Esophagus muscularis mucosa (tissue), 4 donors: ENCODE measurements around the gene RTN4IP1. TPM values are rescaled to one million over a fixed set of nuclear protein-coding genes. Genes with fewer than 3 reads are reported as not detected.

Source experiments
- DNase-seq: peaks from one replicate; pipeline ENCODE4 v3.0.0-alpha.2; 2017; ENCODE audit errors: extremely low spot score
- H3K27ac ChIP-seq, 4 donors: fragments of 200-600 bp; sonication (generic); replicated peaks in 1 of 4; 1 replicate in 3 of 4; 2 replicates in 1 of 4; pipeline ENCODE4 v1.5.1; 2016 to 2019; ENCODE audit warnings: mild to moderate bottlenecking in 1 of 4
- H3K27me3 ChIP-seq, 4 donors: fragments of 200-600 bp; sonication (generic); one replicate each; pipeline versions ENCODE4 v1.5.1 to v1.6.0; 2016 to 2019
- H3K36me3 ChIP-seq, 4 donors: fragments of 200-600 bp; sonication (generic); one replicate each; pipeline ENCODE4 v1.5.1; 2016 to 2019
- H3K4me1 ChIP-seq, 4 donors: fragments of 200-600 bp; sonication (generic); one replicate each; pipeline ENCODE4 v1.5.1; 2016 to 2019
- H3K4me3 ChIP-seq, 4 donors: fragments of 200-600 bp; sonication (generic); 1 replicate in 2 of 4; 2 replicates in 2 of 4; pipeline ENCODE4 v1.5.1; 2016 to 2019; ENCODE audit warnings: mild to moderate bottlenecking in 4 of 4, moderate library complexity in 1 of 4
- H3K9me3 ChIP-seq, 4 donors: fragments of 200-600 bp; sonication (generic); 1 replicate in 3 of 4; 2 replicates in 1 of 4; pipeline ENCODE4 v1.5.1; 2016 to 2019
- EP300 ChIP-seq: sonication (generic); formaldehyde crosslinking; IDR thresholded peaks from one replicate; pipeline ENCODE4 v1.6.1; 2017; ENCODE audit warnings: antibody characterized with exemption
- POLR2A ChIP-seq: fragments of 450-650 bp; IDR thresholded peaks from one replicate; pipeline ENCODE4 v1.6.1; 2017; ENCODE audit warnings: antibody characterized with exemption, moderate library complexity, mild to moderate bottlenecking, low read depth
- POLR2AphosphoS5 ChIP-seq, 2 donors: sonication (generic); formaldehyde crosslinking; IDR thresholded peaks; one replicate each; pipeline ENCODE4 v1.6.1; 2017; ENCODE audit warnings: antibody characterized with exemption in 2 of 2
- WGBS: methylation state at CpG from one replicate; pipeline ENCODE4 v1.1.5; 2018; 5-methylcytosine and 5-hydroxymethylcytosine counted together
- intact Hi-C: fragments of 100-400 bp; cut with DNase I; formaldehyde crosslinking; loops from one replicate; pipeline ENCODE4 v1.15.1; 2023
- total RNA-seq, 4 donors: library from RNA; depleted of rRNA; stranded (reverse); fragments of >200 nt; gene quantifications; one replicate each; pipeline versions ENCODE4 v1.1.0 to v1.2.1, GENCODE V29; 2016
- TF ChIP-seq, protein P1 (sequence below), 3 experiments: fragments of 200-600 bp in 2 of 3; fragments of 450-650 bp in 1 of 3; sonication (generic) in 2 of 3; IDR thresholded peaks; one replicate each; pipeline ENCODE4 v1.5.1; 2017 to 2019; ENCODE audit warnings: antibody characterized with exemption in 3 of 3, mild to moderate bottlenecking in 2 of 3, moderate library complexity in 1 of 3

Gene RTN4IP1
- total RNA-seq, 4 donors from 2014 or later = 2.3 to 6.2 (median 4.9) TPM

DNA sequence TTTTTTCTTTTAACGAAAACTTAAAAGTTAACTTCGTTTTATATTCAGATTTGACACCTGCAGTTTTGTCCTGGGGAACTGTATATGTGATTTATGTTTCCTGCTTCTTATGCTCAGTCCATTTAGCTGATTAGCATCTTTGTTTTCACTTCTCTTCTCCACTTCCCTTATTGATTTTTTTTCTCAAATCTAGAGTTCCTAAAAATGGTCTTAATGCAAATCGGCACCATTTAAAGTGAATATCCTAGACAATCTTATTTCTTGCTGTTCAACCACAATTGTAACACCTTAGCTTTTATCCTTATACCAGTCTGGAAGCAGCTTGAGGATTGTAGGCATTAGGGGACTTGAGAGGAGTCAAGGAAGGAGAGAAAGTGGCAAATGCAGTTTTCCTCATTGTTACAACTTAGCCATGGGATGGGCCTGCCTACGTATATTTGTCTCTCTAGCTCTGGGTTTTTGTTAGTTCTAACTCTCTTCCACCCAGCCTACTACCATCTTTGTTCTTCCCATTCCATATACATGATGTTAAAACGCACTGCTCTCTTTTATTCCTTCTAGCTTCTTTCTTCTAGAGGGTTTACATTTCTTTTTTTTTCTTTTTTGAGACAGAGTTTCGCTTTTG lies 8.5 kb upstream of the RTN4IP1 start:
- Histone ChIP-seq H3K36me3 (peaks cover 4 to 31% (median 16%) of the 10 kb centered on the region in 4 donors), H3K9me3 (no peaks in the 10 kb centered on the region), H3K27me3 (no peaks in the 10 kb centered on the region), H3K27ac (no peak overlapping the region), H3K4me1 (peaks cover 0 to 6% (median 3%) of the 10 kb centered on the region in 4 donors), H3K4me3 (no peak overlapping the region)
- WGBS = 75% methylated on average over 6 of the region's 6 CpGs
- TF ChIP-seq POLR2AphosphoS5 (IDR thresholded peaks at IDR 0.05) (no peak), EP300 (no peak), POLR2A (no peak)
- TF ChIP-seq, protein P1, sequence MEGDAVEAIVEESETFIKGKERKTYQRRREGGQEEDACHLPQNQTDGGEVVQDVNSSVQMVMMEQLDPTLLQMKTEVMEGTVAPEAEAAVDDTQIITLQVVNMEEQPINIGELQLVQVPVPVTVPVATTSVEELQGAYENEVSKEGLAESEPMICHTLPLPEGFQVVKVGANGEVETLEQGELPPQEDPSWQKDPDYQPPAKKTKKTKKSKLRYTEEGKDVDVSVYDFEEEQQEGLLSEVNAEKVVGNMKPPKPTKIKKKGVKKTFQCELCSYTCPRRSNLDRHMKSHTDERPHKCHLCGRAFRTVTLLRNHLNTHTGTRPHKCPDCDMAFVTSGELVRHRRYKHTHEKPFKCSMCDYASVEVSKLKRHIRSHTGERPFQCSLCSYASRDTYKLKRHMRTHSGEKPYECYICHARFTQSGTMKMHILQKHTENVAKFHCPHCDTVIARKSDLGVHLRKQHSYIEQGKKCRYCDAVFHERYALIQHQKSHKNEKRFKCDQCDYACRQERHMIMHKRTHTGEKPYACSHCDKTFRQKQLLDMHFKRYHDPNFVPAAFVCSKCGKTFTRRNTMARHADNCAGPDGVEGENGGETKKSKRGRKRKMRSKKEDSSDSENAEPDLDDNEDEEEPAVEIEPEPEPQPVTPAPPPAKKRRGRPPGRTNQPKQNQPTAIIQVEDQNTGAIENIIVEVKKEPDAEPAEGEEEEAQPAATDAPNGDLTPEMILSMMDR (IDR thresholded peaks at IDR 0.05) = no peak
- intact Hi-C loops = no loop called here
- DNase-seq = no peak

- no peak for TF ChIP-seq POLR2A
- TF ChIP-seq, protein P1 (IDR thresholded peaks at IDR 0.05) = no peak
- TF ChIP-seq EP300 = no peak
- TF ChIP-seq POLR2AphosphoS5 (IDR thresholded peaks at IDR 0.05) = no peak
- 66% methylated on average over 7 of the region's 7 CpGs for WGBS
- intact Hi-C loops = no loop called here
- DNase-seq = no peak
- H3K9me3 ChIP-seq = no peaks in the 10 kb centered on the region
- H3K4me3 ChIP-seq = no peak overlapping the region
- peaks cover 0 to 6% (median 3%) of the 10 kb centered on the region in 4 donors for H3K4me1 ChIP-seq
- no peak overlapping the region for H3K27ac ChIP-seq
- H3K36me3 ChIP-seq = peaks cover 4 to 24% (median 9%) of the 10 kb centered on the region in 4 donors
- H3K27me3 ChIP-seq = no peaks in the 10 kb centered on the region
These were observed 7.9 kb upstream of the RTN4IP1 start for GRCh38 chr6:106637051-106637716.

DNA sequence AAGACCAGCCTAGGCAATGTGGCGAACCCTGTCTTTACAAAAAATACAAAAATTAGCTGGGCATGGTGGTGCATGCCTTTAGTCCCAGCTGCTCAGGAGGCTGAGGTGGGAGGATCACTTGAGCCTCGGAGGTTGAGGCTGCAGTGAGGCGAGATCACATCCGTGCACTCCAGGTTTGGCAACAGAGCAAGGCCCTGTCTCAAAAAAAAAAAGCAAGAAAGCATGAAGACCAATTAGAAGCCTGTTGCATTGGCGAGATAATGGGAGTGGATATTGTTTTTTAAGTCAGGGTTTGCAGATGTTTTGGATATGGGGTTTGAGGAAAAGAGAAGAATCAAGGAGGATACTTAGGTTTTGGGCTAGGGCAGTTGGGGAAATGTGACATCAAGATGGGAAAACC lies 5.3 kb upstream of the RTN4IP1 start:
- TF ChIP-seq POLR2AphosphoS5 (IDR thresholded peaks at IDR 0.05) (no peak), EP300 (no peak), POLR2A (no peak)
- TF ChIP-seq, protein P1 (IDR thresholded peaks at IDR 0.05) = no peak
- H3K9me3 ChIP-seq = no peaks in the 10 kb centered on the region

GRCh38 chr6:106631346-106631745 lies 2.0 kb upstream of the RTN4IP1 start:
- Histone ChIP-seq H3K4me3 (no peak overlapping the region), H3K9me3 (no peaks in the 10 kb centered on the region), H3K4me1 (peaks cover 22 to 23% (median 22%) of the 10 kb centered on the region in 4 donors), H3K36me3 (no peaks in the 10 kb centered on the region), H3K27ac (no peak overlapping the region), H3K27me3 (no peaks in the 10 kb centered on the region)
- TF ChIP-seq POLR2A (no peak), POLR2AphosphoS5 (IDR thresholded peaks at IDR 0.05) (no peak), EP300 (no peak)
- WGBS = 75% methylated on average over 1 of the region's 1 CpG
- no peak for DNase-seq
- intact Hi-C loops = no loop called here

More for the DNA sequence above, 5.3 kb upstream of the RTN4IP1 start:
- Histone ChIP-seq H3K27me3 (no peaks in the 10 kb centered on the region), H3K4me3 (no peak overlapping the region), H3K27ac (no peak overlapping the region), H3K36me3 (peaks cover 0 to 5% (median 0%) of the 10 kb centered on the region in 4 donors), H3K4me1 (peaks cover 10 to 18% (median 15%) of the 10 kb centered on the region in 4 donors)
- no peak for DNase-seq
- WGBS = 93% methylated on average over 5 of the region's 5 CpGs
- intact Hi-C loops = no loop called here

DNA sequence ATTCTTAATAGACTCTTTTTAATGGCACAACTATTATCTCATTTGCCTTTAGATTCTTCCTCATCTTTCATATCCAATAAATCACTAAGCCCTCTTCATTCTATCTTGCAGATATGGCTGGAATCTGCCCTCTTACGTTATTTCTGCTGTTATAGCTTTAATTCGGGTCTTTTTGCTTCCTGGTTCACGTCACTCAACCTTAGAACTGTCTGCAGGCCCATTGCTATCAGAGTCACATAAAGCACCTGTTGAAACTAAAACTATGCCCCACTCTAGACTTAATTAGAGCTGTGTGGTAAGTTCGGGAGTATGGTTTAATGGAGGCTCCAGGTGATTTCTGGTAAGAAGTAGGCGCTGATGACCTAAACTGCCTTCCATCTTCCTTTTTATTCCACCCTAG lies 1.1 kb upstream of the RTN4IP1 start:
- Histone ChIP-seq H3K4me3 (peak overlapping the region; percentile 75 to 94 (median 90)), H3K4me1 (peaks cover 22 to 23% (median 22%) of the 10 kb centered on the region in 4 donors), H3K36me3 (no peaks in the 10 kb centered on the region), H3K9me3 (no peaks in the 10 kb centered on the region), H3K27ac (no peak overlapping the region), H3K27me3 (no peaks in the 10 kb centered on the region)
- TF ChIP-seq, protein P1 (IDR thresholded peaks at IDR 0.05) = no peak
- no peak for TF ChIP-seq EP300
- no peak for TF ChIP-seq POLR2AphosphoS5 (IDR thresholded peaks at IDR 0.05)
- TF ChIP-seq POLR2A = no peak
- intact Hi-C loops = no loop called here
- WGBS = 65% methylated on average over 5 of the region's 5 CpGs
- no peak for DNase-seq
